Mesothelial cell of epicardium (in vitro differentiated cells): Measurements from ENCODE around the gene TWNK. TPM values are rescaled to one million over a fixed set of nuclear protein-coding genes. Genes with fewer than 3 reads are reported as not detected.
A peak's percentile ranks its signal among the peaks of the same experiment; 100 is the strongest.

Experiments used
- DNase-seq, 2 experiments: peaks; one replicate each; pipeline ENCODE4 v3.0.0; 2021; ENCODE audit warnings: low spot score in 2 of 2; ENCODE audit not compliant: unreplicated experiment in 2 of 2
- H3K27ac Mint-ChIP-seq: 2 replicates; pipeline ENCODE4 v1.8.0; 2021; ENCODE audit warnings: mixed read lengths
- H3K27me3 Mint-ChIP-seq: 2 replicates; pipeline ENCODE4 v1.8.0; 2021; ENCODE audit warnings: low read depth, mixed read lengths
- H3K36me3 Mint-ChIP-seq: 2 replicates; pipeline ENCODE4 v1.8.0; 2021; ENCODE audit warnings: mixed read lengths
- H3K4me1 Mint-ChIP-seq: 2 replicates; pipeline ENCODE4 v1.8.0; 2021; ENCODE audit warnings: mixed read lengths
- H3K4me3 Mint-ChIP-seq: 2 replicates; pipeline ENCODE4 v1.8.0; 2021; ENCODE audit warnings: mild to moderate bottlenecking, moderate library complexity, mixed read lengths
- H3K9me3 Mint-ChIP-seq: 2 replicates; pipeline ENCODE4 v1.8.0; 2021; ENCODE audit warnings: mixed read lengths
- CTCF ChIP-seq: fragments of 200-600 bp; sonication (generic); IDR thresholded peaks from one replicate; pipeline ENCODE4 v1.5.0; 2021; ENCODE audit warnings: antibody characterized with exemption; ENCODE audit not compliant: unreplicated experiment
- total RNA-seq: library from RNA; stranded (reverse); gene quantifications from 3 replicates; pipeline ENCODE4 v1.2.1, GENCODE V29; 2021

Gene TWNK
- total RNA-seq, 1 donor from 2014 or later = 13.9 TPM

- TF ChIP-seq CTCF = no peak
- H3K36me3 Mint-ChIP-seq = peaks cover 6% of the 10 kb centered on the region
- no peaks in the 10 kb centered on the region for H3K9me3 Mint-ChIP-seq
- peaks cover 7% of the 10 kb centered on the region for H3K4me1 Mint-ChIP-seq
- no peak overlapping the region for H3K4me3 Mint-ChIP-seq
- no peak for DNase-seq
- no peaks in the 10 kb centered on the region for H3K27me3 Mint-ChIP-seq
- H3K27ac Mint-ChIP-seq = no peak overlapping the region
Measured at GRCh38 chr10:101007099-101007711, 19.9 kb downstream of the TWNK start.

GRCh38 chr10:101007915-101008822, 20.8 kb downstream of the TWNK start:
- Mint-ChIP-seq H3K4me1 (peaks cover 13% of the 10 kb centered on the region), H3K4me3 (no peak overlapping the region), H3K27me3 (no peaks in the 10 kb centered on the region), H3K9me3 (no peaks in the 10 kb centered on the region), H3K36me3 (peaks cover 6% of the 10 kb centered on the region), H3K27ac (peak overlapping the region; percentile 53)
- TF ChIP-seq CTCF = no peak
- no peak for DNase-seq

GRCh38 chr10:101008823-101009423, 21.6 kb downstream of the TWNK start:
- H3K4me1 Mint-ChIP-seq = peaks cover 17% of the 10 kb centered on the region
- peak overlapping the region; percentile 43 for H3K27ac Mint-ChIP-seq
- DNase-seq = no peak
- H3K4me3 Mint-ChIP-seq = no peak overlapping the region
- no peaks in the 10 kb centered on the region for H3K9me3 Mint-ChIP-seq
- peaks cover 4% of the 10 kb centered on the region for H3K36me3 Mint-ChIP-seq
- H3K27me3 Mint-ChIP-seq = no peaks in the 10 kb centered on the region
- TF ChIP-seq CTCF = no peak

GRCh38 chr10:101010329-101010728, 23.0 kb downstream of the TWNK start:
- Mint-ChIP-seq H3K36me3 (peaks cover under 1% of the 10 kb centered on the region), H3K27me3 (peaks cover 6% of the 10 kb centered on the region), H3K27ac (no peak overlapping the region), H3K9me3 (no peaks in the 10 kb centered on the region), H3K4me1 (peaks cover 22% of the 10 kb centered on the region), H3K4me3 (no peak overlapping the region)
- no peak for TF ChIP-seq CTCF
- no peak for DNase-seq

GRCh38 chr10:101011517-101012423, 24.4 kb downstream of the TWNK start:
- DNase-seq = no peak
- H3K4me1 Mint-ChIP-seq = peaks cover 24% of the 10 kb centered on the region
- no peaks in the 10 kb centered on the region for H3K36me3 Mint-ChIP-seq
- H3K27ac Mint-ChIP-seq = no peak overlapping the region
- no peak for TF ChIP-seq CTCF
- H3K27me3 Mint-ChIP-seq = peaks cover 14% of the 10 kb centered on the region
- H3K9me3 Mint-ChIP-seq = no peaks in the 10 kb centered on the region
- H3K4me3 Mint-ChIP-seq = no peak overlapping the region
